Jurkat, Clone E6-1 (cell line): ENCODE data around the gene MTMR3.
"Not testable (repeated sequence)": the region's sequence is repeated elsewhere in the genome, so short reads cannot be mapped to it uniquely, and the experiment has no call there.

Experiments used
- DNase-seq: peaks from one replicate; pipeline ENCODE4 v3.0.0-alpha.2; 2011; ENCODE audit warnings: low read depth, low spot score
- H3K4me3 ChIP-seq: 2 replicates; pipeline ENCODE4 v1.5.1; 2011; ENCODE audit warnings: mild to moderate bottlenecking, low read length, control low read depth, moderate library complexity

Gene MTMR3

GRCh38 chr22:29865572-29865971 lies 17.4 kb upstream of the MTMR3 start:
- DNase-seq, H3K4me3 ChIP-seq: not testable (repeated sequence)

GRCh38 chr22:29867260-29867659 lies 15.7 kb upstream of the MTMR3 start:
- no peak for DNase-seq
- H3K4me3 ChIP-seq = no peak overlapping the region

GRCh38 chr22:29867851-29868250 lies 15.1 kb upstream of the MTMR3 start:
- no peak for DNase-seq
- H3K4me3 ChIP-seq = no peak overlapping the region

- no peak overlapping the region for H3K4me3 ChIP-seq
- DNase-seq = peak; percentile 28
Measured at GRCh38 chr22:29870574-29870973, 12.4 kb upstream of the MTMR3 start.

GRCh38 chr22:29871684-29872083 lies 11.3 kb upstream of the MTMR3 start:
- H3K4me3 ChIP-seq = no peak overlapping the region
- DNase-seq = no peak

GRCh38 chr22:29872144-29872893 lies 10.7 kb upstream of the MTMR3 start:
- DNase-seq = no peak
- H3K4me3 ChIP-seq = no peak overlapping the region

GRCh38 chr22:29872989-29873388 lies 10.0 kb upstream of the MTMR3 start:
- no peak overlapping the region for H3K4me3 ChIP-seq
- DNase-seq = no peak

GRCh38 chr22:29873943-29874342 lies 9.0 kb upstream of the MTMR3 start:
- H3K4me3 ChIP-seq = no peak overlapping the region
- no peak for DNase-seq

GRCh38 chr22:29877620-29878019 lies 5.4 kb upstream of the MTMR3 start:
- no peak overlapping the region for H3K4me3 ChIP-seq
- no peak for DNase-seq

- H3K4me3 ChIP-seq = no peak overlapping the region
- DNase-seq = no peak
Measured at GRCh38 chr22:29879753-29880152, 3.2 kb upstream of the MTMR3 start.

- no peak for DNase-seq
- H3K4me3 ChIP-seq = peak overlapping the region; percentile 43
Measured at GRCh38 chr22:29882716-29883044, 294 bp upstream of the MTMR3 start.

- H3K4me3 ChIP-seq = peak overlapping the region; percentile 84
- no peak for DNase-seq
Measured at GRCh38 chr22:29883775-29884097, 762 bp downstream of the MTMR3 start.

GRCh38 chr22:29885610-29886009 lies 2.6 kb downstream of the MTMR3 start:
- no peak overlapping the region for H3K4me3 ChIP-seq

GRCh38 chr22:29886596-29886995 lies 3.6 kb downstream of the MTMR3 start:
- H3K4me3 ChIP-seq = no peak overlapping the region
- no peak for DNase-seq

More at GRCh38 chr22:29885610-29886009, 2.6 kb downstream of the MTMR3 start:
- DNase-seq = no peak

GRCh38 chr22:29887358-29887757 lies 4.4 kb downstream of the MTMR3 start:
- H3K4me3 ChIP-seq = no peak overlapping the region
- no peak for DNase-seq

- H3K4me3 ChIP-seq = no peak overlapping the region
- DNase-seq = no peak
Measured at GRCh38 chr22:29890760-29891159, 7.8 kb downstream of the MTMR3 start.

GRCh38 chr22:29892315-29893156 lies 9.6 kb downstream of the MTMR3 start:
- no peak for DNase-seq
- no peak overlapping the region for H3K4me3 ChIP-seq

GRCh38 chr22:29901354-29901753 lies 18.4 kb downstream of the MTMR3 start:
- H3K4me3 ChIP-seq = no peak overlapping the region
- DNase-seq = no peak

- H3K4me3 ChIP-seq = no peak overlapping the region
- DNase-seq = no peak
Measured at GRCh38 chr22:29903371-29903770, 20.4 kb downstream of the MTMR3 start.

- DNase-seq = no peak
- no peak overlapping the region for H3K4me3 ChIP-seq
Measured at GRCh38 chr22:29904020-29904419, 21.0 kb downstream of the MTMR3 start.
